Skin of body (tissue), 2 donors: ENCODE results near the gene OR14C36. TPM values are rescaled to one million over a fixed set of nuclear protein-coding genes. Genes with fewer than 3 reads are reported as not detected.
"Not testable (repeated sequence)": the region's sequence is repeated elsewhere in the genome, so short reads cannot be mapped to it uniquely, and the experiment has no call there.

Experiments
- DNase-seq: peaks from one replicate; lab custom pipeline; 2025; lab: John Stamatoyannopoulos, UW
- total RNA-seq: library from RNA; depleted of rRNA; stranded (reverse); fragments of >200 nt; gene quantifications from one replicate; pipeline ENCODE4 v1.2.3, GENCODE V29; 2014

The OR14C36 gene, protein sequence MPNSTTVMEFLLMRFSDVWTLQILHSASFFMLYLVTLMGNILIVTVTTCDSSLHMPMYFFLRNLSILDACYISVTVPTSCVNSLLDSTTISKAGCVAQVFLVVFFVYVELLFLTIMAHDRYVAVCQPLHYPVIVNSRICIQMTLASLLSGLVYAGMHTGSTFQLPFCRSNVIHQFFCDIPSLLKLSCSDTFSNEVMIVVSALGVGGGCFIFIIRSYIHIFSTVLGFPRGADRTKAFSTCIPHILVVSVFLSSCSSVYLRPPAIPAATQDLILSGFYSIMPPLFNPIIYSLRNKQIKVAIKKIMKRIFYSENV
- total RNA-seq, result not detected

DNA sequence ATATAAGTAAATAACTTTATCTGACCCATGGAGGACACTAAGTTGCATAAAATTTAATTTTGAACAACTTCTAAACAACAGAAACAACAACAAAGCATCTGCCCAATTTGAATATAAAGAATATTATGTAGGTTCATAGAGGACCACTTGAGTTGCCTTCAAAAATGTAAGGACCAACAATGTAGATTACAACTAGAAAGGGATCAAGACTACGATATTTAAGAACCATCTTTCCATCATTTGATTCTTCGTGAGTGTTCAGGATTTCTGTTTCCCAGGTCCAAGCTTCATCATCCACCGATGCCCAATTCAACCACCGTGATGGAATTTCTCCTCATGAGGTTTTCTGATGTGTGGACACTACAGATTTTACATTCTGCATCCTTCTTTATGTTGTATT is at the start of gene OR14C36:
TSS of gene OR14C36 (plus strand) at position 301 of the 400 bp plus-strand sequence. CDS start at position 301, 0 bp downstream.
- DNase-seq, result no peak

DNA sequence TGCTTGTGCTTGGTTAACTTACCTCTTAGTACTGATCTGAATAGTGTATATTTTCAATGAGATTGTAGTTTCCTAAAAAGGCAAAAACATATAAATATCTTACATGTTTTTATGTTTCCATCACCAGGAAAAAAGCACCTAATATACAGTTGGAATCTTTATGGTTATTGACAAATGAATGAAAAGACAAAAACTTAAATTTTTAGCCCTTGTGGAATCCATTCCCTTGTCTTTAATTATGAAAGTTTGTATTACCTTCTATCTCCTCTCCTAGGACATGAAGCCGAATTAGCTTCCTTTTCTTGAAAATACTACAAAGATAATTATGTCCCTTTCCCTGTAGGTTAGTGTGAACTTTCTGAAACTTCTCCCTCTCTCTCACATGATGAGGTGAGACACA is 45.3 kb upstream of the OR14C36 start, which contains the start of gene OR2T12:
TSS of gene OR2T12 (minus strand) at position 101 of the 400 bp plus-strand sequence. CDS start 7,846 bp downstream, outside the sequence.
- no peak for DNase-seq

DNA sequence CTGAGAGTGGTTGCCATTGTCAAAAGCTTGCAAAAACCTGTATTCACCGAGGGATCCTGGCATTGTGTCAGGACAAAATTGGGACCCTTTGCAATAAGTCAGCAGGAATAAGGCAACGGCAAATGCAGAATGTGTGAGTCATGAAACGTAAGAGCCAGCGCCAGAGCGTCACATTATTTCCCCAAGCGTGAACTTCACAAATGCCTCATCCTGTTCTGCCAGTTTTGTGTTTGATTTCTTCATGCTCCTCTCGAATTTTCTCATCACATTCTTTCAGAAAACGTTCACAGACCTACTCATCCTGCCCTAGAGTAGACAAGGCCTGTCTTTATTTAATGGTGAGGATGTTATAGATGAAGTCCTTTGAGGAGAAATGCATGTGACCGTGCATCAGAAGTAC is 42.9 kb upstream of the OR14C36 start:
- DNase-seq, result not testable (repeated sequence)

DNA sequence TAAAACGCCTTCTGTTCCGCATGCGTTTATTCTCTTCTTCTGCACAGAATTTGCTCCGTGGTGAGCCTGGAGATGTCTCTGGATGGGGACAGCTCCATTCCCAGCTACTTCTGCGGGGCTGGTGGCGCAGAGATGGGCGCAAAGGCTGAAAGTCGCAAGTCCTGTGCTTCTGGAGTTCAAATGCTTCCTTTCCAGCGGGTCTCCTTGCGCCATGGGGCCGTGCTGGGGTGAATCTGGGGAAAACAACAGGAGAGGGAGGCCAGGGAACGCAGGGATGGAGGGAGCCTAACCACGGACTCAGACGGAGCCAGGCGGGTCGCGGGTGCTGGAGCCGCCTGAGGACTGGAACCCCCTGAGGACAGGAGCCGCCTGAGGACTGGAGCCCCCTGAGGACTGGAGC is 42.5 kb upstream of the OR14C36 start:
- DNase-seq, result no peak

DNA sequence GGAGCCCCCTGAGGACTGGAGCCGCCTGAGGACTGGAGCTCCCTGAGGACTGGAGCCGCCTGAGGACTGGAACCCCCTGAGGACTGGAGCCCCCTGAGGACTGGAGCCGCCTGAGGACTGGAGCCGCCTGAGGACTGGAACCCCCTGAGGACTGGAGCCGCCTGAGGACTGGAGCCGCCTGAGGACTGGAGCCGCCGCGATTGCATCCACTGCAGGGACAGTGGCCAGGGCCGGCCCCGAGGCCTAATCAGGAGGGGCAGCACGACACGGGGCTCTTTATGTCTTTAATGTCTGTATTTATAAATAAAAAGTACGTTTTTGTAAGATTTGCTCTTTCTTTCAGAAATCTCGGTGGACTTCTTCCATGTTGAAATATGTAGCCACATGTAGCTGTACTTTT is 41.8 kb upstream of the OR14C36 start:
- not testable (repeated sequence) for DNase-seq

DNA sequence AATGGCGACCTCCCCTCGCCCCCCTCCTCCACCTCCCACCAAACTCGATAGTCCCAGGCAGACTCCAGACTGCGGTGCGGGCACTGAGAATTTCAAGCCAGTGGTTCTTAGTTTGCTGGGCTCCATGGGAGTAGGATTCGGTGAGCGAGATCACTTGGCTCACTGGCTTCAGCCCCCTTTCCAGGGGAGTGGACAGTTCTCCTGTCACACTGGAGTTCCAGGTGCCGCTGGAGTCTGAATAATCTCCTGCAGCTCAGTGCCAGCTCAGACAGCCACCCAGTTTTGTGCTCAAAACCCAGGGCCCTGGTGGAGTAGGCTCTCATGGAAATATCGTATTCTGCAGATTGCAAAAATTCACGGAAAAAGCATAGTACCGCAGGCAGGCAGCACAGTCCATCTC is 31.8 kb upstream of the OR14C36 start:
- DNase-seq, result no peak

DNA sequence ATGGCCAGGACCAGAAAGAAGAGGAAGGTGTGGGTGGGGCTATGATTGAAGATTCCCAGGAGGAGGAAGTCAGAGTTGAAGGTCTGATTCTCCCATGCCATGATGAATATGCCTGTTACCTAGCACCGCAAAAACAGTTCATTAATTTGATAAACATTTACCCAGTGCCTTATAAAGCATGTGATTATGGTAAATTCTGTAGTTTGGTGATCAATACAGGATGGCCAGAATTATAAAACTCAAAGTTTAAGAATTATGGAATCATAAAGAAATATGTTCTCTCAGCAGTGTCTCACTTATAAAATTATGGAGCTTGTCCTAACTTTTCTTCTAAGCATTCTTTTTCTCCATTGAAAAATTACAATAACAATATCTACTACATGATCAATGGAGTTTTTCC is 24.1 kb upstream of the OR14C36 start, which contains the start of gene OR2M7:
TSS of gene OR2M7 (minus strand) at position 101 of the 400 bp plus-strand sequence. CDS start at position 101, 0 bp downstream.
- DNase-seq, result no peak

DNA sequence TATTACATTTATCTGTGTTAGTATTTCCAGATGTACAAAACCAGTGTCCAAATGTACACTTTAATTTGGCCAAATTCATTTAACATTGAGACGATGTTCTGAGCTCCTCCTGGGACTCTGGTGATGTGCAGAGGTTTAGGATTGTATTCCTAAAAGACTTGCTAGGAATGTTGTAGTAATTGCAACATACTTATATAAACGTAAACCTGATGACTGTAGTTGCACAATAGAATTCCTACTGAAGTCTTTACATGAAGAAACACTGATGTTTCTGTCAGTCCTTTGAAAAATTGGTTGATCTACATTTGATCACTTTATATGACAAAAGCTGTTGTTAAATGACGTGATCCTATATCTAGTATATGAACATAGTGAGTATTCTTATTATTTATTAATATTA is 5.1 kb upstream of the OR14C36 start:
- DNase-seq, result no peak

DNA sequence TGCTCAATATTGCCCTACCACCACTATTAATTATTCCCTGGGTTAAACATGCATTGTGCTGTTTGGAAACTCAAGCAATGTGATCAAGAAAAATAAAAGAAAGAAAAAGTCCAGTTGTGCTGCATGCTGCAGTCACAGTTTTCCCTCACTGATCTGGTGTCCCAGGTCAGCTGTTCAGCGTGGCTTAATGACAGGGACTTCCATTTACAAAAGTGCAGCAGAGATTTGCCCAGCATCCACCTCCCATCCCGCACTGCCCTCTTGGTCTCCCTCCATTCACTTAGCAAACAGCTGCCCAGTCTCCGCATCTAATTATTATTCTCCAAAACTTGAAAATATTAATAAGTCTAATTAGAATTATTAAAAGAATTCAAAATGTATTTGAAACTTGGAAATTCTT is 10.8 kb downstream of the OR14C36 start:
- DNase-seq, result no peak

DNA sequence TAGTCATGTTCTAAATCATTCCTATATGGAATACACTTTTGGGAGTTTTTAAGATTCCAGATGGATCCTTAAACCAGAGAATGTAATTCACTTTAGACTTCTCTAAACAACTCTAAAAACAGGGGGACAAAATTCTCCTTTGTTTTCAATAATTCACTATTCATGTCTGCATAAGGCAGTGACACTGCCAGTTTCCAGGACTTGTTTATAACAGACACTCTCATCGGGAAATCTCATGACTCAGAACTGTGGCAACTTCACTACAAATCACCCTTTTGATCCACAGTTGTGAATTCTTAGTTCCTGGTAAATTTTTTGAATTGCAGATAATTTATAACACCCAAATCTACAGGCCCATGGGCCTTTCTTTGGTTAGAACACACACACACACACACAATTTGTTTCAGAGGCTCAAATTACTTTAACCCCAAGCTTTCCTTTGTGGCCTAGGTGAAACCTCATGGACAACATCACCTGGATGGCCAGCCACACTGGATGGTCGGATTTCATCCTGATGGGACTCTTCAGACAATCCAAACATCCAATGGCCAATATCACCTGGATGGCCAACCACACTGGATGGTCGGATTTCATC is 12.6 kb downstream of the OR14C36 start, which contains the start of gene OR2T4:
TSS of gene OR2T4 (plus strand) at position 545 of the 595 bp plus-strand sequence. CDS start at position 545, 0 bp downstream.
- no peak for DNase-seq

DNA sequence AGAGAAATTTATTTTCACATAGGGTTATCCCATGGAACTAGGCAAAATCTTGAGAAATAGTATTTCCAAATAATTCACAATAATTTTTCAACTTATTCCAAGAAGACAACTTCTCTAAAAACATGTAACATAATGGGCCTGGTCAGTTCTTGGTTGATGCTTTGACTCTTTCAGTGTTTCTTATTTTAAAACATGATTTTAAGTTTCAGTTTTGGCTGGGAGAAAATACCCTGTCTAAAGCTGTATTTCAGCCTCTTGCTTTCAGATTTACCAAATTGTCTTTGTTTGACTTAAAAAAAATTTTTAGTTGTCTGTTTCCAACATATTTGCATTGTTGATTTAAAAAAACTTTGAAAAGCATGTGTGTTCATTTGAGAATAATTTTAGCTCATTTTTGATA is 18.0 kb downstream of the OR14C36 start:
- DNase-seq, result no peak

DNA sequence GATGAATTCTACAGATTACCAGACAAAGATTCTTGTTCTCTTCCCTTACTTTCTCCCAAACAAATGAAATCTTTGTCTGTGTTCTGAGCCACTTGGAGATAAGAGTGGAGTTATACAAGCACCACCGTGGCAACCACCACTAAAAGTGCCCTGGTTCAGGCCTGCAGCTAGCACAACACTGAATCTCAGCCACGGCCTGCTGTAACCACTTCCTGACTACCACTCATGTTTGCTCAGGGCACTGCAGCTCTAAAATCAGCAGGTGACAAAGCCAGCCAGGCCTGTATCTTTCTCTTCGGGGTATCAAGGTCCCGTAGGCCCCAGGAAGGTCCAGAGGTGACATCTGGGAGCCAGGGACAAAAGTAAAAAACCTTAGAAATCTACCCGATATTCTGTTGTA is 23.8 kb downstream of the OR14C36 start:
- DNase-seq, result no peak

DNA sequence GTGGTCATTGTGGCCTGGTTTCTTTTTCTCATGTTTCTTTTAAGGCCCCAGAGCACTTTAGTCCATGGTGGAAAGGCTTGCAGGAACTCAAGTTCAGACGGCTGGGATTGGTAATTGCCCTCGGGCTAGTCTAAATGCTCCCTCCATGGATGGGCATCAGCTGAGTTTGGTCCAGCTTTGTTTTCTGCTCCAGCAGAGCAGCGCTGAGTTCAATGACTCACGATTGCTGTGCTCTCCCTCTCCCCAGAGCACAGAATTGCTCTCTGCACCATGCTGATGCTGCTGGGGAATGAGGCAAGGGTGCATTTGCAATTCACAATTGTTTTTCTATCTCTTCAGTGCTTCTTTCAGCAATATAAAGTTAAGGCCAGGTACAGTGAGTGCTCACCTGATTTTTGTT is 25.2 kb downstream of the OR14C36 start:
- DNase-seq, result no peak

DNA sequence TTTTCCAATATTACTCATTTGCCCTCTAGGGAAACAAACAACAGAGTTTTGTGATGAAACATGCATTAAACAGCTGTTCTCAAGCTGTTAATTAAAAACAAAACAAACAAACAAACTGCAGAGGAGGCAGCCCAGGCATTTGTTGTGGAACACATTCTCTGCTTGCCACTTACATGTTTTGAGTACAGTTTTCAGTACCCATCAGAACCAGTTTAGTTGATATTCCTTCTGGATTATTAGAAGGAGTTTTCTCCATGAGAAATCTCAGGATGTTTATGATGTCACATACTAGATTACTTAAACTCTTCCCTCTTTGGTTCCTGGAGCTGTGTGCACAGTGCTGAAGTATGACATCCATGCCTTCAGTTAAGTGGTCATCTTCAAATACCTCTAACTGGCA is 26.9 kb downstream of the OR14C36 start, which contains the start of gene OR2T6:
TSS of gene OR2T6 (plus strand) at position 301 of the 400 bp plus-strand sequence. CDS start 11,863 bp downstream, outside the sequence.
- no peak for DNase-seq

DNA sequence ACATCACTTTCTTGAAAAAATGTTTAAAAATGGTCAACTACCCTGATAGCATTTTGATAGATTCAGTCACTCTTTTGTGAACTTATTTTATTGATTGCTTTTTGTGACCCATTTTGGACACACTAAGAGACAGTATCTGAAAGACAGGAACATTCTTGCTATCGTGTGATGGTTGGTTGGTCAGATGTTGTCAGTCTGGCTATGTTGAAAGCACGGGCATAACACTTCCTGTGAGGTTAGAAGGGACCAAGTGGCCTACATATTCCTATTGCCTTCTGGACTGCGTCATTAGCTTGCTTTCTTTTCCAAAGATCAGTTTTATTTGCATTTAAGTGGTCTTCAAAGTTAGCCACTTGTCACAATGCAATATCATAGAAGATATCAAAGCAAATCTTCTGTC is 28.3 kb downstream of the OR14C36 start:
- no peak for DNase-seq

DNA sequence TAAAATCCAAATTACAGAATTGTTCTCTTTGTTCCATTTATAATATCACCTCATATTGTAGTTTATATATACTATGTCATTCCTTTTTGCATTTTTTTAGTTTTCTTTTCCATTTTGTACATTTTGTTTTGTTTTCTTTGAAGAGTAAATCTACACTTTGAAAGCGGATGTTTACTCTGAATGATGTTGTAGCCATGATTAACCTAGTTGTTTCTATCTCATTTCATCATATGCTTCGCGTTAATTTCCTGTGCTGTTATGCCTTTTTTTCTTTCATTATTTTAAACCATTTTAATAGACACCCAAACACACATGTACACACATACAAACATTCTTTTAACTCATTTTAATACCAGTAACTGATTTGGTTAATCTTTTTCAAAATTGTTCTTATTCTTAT is 32.3 kb downstream of the OR14C36 start:
- no peak for DNase-seq

DNA sequence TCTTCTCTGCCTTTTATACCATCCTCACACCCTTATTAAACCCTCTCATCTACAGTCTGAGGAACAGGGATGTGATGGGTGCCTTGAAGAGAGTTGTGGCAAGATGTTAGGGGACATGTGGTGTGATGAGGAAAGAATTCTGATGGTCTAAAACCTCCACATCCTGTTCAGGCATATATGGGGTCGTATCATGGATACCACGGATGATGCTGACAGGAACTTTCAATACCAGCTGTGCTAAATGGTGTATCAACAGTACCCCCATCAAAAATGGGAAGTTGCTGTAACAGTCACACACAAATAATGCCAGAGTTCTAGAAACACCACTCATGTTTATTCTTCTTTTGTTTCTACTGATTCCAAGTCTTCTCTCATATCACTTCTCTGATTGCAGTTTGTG is 39.9 kb downstream of the OR14C36 start:
- DNase-seq, result no peak

DNA sequence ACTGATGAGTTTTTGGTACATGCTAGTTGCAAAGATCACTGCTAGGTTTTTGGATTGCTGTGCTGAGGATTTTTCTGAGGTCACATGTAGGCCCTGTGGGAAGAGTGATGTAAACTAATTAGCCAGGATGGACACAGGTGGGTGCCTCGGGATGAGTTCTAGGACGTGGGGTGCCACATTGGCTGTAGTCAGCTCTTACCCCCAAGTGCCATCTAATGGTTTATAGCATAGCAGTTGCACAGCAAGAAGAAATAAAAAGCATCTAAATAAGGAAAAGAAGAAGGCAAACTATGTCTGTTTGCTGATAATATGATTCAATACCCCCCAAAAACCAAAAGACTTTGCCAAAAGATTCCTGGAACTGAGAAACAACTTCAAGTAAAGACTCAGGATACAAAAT is 44.5 kb downstream of the OR14C36 start:
- no peak for DNase-seq
